Raji (cell line): ENCODE measurements around the gene TM4SF18.

Experiments used
- POLR2A ChIP-seq: IDR thresholded peaks from 2 replicates; pipeline ENCODE4 v1.6.1; 2011; ENCODE audit warnings: low read depth, low read length, control low read depth; ENCODE audit not compliant: insufficient read depth

The TM4SF18 gene

GRCh38 chr3:149343951-149344350, 10.5 kb upstream of the TM4SF18 start:
- no peak for TF ChIP-seq POLR2A

DNA sequence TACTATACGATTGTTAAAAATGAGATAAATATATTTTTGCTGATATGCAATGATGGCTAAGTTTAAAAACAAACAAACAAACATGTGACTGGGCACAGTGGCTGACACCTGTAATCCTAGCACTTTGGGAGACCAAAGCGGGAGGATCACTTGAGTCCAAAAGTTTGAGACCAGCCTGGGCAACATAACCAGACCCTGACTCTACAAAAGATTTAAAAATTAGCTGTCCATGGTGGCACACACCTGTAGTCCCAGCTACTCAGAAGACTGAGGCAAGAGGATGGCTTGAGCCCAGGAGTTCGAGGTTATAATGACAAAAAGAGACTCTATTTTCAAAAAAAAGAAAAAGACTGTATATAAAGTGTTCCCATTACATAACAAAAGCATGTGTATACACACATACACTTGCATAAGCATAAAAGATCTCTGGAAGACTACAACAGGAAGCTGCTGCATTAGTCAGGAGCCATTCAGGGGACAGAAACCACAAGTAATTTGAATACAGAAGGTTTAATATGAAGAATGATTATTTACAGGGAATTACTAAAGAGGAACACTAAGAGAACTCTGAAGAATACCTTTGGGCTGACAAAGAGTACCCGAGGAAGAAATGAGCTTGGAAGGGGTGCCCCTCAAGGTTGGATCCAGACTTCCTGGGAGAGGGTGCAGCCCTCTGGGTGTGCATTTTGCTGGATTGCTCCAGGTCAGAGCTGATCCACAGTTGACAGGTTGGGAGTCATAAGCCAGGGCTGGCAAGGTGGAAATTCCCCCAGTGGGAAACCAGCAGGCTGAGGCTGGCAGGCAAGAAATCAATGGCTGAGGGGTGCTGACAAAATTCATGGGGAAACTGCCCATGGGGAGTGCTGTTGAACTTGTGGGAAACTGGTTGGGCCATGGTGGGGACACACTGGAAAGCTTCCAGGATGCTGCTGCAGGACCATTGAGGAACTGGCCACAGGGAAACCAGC, 9.3 kb upstream of the TM4SF18 start:
- no peak for TF ChIP-seq POLR2A

- TF ChIP-seq POLR2A, result no peak
Measured at GRCh38 chr3:149340310-149340933, 7.0 kb upstream of the TM4SF18 start.

- no peak for TF ChIP-seq POLR2A
Measured at GRCh38 chr3:149339931-149340309, 6.5 kb upstream of the TM4SF18 start.

- TF ChIP-seq POLR2A, result no peak
Measured at GRCh38 chr3:149336925-149337324, 3.5 kb upstream of the TM4SF18 start.

DNA sequence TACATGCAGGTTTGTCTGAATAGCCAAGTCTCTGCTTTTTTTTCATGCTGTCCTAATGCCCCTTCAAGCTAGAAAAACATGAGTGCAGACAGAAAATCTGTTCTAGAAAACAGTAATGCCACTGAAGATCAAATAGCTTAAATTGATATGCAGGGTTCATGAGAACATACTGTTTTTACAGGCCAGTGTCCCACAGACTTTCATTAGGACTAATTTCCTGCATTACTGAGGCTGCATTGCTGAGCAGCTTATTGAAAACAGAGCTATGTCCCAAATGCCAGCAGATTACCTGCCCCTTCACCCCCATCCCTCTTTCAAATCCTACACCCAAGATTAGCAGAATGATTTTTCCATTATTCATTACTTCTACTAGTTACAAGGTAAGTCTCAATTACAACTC, 665 bp downstream of the TM4SF18 start:
- TF ChIP-seq POLR2A, result no peak

- no peak for TF ChIP-seq POLR2A
Measured at GRCh38 chr3:149332227-149332765, 1.1 kb downstream of the TM4SF18 start.

DNA sequence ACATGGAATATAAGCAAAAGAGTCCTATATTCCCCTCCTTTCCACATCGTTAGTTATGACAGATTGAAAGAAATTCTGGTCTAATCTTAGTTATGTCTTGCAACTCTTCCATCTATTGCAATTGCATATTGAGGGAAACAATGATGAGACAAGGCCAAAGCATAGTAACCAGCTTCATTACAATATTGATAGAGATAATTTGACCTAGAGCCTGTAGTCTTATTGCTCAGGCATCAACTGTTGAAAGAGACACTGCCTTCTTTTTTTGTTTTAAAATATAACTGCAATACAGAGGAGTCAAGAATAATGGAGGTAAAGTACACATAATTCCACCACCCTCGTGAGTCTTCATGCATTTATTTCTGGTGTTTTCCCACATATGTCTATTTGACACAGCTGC, 2.0 kb downstream of the TM4SF18 start:
- no peak for TF ChIP-seq POLR2A

DNA sequence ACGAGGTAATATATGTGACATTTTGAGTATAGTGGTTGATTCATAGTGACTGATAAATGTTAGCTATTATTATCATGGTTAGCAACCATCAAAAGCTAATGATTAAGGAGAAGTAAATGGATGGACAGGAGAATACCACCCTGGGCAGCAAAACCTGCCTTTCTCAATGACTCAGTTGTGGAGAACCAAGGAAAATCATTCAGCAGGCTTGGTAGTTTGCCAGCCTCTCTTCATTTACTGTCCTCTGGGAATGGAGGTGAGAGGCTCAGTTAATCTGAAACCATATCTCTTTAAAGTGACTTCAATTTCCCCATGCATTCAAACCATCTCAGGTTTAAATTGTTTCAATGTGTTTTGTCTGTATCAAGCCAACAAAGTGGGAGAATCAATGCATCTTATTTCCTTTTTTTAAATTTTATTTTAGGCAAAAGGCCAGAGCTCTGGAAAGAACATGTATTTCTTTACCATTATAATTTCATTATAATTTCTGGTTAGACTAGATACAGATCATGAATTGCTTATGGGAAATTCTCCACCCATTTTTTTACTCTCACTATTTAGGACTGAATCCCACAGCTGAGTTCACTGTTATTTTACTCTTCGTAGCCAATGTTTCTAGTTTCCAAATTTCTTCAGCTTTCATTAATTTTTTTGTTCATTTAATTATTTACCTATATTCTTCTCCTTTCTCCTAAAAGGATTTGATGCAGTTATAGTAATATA, 2.7 kb downstream of the TM4SF18 start:
- TF ChIP-seq POLR2A, result no peak

DNA sequence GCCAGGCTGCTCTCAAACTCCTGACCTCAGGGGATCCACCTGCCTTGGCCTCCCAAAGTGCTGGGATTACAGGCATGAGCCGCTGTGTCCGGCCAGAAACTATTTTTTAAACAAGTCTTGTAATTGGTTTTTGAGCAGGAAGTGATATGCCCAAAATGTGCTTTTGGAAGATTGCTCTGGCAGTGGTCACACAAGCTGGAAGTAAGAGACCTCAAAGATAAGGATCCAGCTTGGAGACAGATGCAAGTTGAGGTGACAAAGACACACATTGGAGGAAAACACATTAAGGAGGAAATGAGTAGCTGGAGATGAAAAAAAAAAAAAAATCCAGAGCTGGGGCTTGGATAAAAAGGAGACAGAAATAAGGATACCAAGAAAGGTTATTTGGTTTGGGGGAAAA, 6.3 kb downstream of the TM4SF18 start:
- TF ChIP-seq POLR2A, result no peak

GRCh38 chr3:149325581-149325980, 7.9 kb downstream of the TM4SF18 start:
- no peak for TF ChIP-seq POLR2A

GRCh38 chr3:149324332-149324731, 9.1 kb downstream of the TM4SF18 start:
- TF ChIP-seq POLR2A, result no peak

- TF ChIP-seq POLR2A, result no peak
Measured at GRCh38 chr3:149321640-149322039, 11.8 kb downstream of the TM4SF18 start.

GRCh38 chr3:149321136-149321535, 12.3 kb downstream of the TM4SF18 start:
- no peak for TF ChIP-seq POLR2A

DNA sequence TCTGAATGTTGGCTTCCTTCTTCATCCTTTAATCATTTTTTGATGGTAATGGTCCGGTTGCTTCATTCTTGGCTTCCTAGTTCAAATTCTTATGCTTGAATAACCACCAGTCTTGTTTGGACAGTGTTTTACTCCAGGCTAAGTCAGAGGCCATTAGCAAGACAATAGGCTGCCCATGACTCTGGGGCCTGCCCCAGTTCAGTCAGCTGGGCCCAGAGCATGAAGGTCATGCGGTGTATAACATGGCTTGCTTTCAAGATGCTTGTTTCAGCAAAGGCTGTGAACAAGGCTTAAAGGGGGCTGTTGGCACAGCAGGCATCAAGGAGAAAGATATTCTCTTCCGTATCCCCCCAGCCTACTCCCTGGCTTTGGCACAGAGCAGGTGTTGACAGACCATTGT, 13.7 kb downstream of the TM4SF18 start:
- TF ChIP-seq POLR2A, result no peak
